HG03575 (cell line): ENCODE data around the gene KIAA1328.
"Not testable (repeated sequence)": the region's sequence is repeated elsewhere in the genome, so short reads cannot be mapped to it uniquely, and the experiment has no call there.

Experiments used
- ATAC-seq: cut with Tn5 transposase; IDR thresholded peaks from one replicate; pipeline ENCODE4 v1.9.1; 2021; ENCODE audit not compliant: unreplicated experiment, insufficient number of reproducible peaks, low FRiP score; ENCODE audit errors: extremely low read depth

The KIAA1328 gene

GRCh38 chr18:36867056-36867455, 38.1 kb downstream of the KIAA1328 start:
- no peak for ATAC-seq

DNA sequence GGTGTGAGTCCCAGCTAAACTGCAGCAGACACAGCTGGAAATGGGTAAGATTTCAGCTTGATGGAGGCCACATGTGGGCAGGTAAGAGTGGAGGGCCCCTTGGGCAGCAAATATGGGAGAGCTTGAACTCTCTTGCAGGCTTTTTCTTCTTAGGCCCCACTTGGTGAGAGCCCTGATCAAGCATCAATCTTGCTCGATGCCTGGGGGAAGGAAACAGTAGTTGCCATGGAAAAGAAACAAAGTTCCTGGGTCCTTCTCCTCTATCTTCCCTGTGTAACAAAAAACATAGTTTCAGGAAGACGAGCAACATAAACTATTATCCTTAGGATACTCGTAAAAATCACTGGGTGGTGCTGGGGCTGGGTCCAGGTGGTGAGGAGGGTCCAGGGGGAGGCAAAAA, 42.9 kb downstream of the KIAA1328 start:
- no peak for ATAC-seq

DNA sequence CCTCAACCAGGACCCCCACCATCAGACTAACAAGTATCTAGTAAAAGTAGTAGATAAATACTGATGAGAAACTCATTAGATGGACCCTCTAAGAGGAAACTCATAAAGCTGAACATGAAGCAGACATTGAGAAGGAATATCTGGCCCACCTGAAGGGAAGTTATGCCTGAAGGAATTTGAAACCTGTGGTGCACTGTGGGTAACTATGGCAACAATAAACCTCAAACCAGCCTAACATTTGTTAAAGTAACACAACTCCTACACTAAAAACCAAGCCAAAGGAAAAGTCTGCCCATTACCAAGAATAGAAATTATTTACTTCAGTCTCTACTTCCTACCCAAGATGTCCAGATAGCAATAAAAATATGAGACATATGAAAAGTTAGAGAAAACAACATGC, 43.4 kb downstream of the KIAA1328 start:
- ATAC-seq = no peak

DNA sequence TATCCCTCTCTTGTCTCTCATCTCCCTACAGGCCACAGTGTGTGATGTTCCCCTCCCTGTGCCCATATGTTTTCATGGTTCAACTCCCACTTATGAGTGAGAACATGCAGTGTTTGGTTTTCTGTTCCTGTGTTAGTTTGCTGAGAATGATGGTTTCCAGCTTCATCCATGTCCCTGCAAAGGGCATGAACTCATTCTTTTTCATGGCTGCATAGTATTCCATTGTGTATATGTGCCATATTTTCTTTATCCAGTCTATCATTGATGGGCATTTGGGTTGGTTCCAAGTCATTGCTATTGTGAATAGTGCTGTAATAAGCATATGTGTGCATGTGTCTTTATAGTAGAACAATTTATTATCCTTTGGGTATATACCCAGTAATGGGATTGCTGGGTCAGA, 44.9 kb downstream of the KIAA1328 start:
- not testable (repeated sequence) for ATAC-seq

DNA sequence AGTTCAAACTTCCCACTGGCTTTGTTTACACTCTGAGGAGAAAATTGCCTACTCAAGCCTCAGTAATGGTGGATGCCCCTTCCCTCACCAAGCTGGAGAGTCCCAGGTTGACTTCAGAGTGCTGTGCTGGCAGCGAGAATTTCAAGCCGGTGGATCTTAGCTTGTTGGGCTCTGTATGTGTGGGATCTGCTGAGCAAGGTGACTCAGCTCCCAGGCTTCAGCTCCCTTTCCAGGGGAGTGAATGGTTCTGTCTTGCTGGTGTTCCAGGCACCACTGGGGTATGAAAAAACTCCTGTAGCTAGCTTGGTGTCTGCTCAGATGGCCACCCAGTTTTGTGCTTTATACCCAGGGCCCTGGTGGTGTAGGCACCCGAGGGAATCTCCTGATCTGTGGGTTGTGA, 50.9 kb downstream of the KIAA1328 start:
- ATAC-seq = not testable (repeated sequence)

DNA sequence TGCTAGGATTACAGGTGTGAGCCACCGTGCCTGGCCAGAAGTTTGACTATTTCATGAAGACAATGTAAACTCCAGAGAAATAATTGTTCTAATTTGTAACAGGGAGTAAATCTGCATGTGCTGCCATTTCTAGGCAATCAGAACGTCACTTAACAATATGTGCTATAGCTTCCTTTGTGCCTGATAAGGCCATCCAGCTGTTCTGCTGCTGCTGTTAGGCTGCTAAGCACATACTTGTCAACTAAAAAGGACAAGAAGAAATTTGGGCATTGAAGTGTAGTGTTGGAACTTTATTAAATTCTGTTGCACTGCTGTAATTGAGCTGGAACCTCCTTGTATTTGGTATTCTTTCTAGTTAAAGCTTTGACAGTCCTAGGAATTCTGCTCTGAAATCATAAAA, 57.1 kb downstream of the KIAA1328 start:
- no peak for ATAC-seq

DNA sequence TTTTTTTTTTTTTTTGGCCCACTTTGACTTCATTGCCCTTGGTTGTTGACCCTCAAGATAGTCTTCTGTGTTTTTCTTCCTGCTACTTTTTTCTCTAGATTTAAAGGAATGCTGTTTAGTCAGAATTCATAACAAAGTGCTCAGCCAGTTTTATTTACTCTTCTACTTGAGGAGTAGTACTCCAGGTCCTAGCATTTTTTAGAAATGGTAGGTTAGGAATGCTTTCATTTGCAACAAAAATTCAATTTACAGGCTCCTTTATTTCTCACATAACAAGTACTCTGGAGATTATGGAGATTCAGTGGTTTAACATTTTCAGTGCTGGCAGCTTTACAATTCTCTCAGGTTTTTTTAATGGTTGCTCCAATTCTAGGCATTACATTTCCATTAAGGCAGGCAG, 58.2 kb downstream of the KIAA1328 start:
- no peak for ATAC-seq

DNA sequence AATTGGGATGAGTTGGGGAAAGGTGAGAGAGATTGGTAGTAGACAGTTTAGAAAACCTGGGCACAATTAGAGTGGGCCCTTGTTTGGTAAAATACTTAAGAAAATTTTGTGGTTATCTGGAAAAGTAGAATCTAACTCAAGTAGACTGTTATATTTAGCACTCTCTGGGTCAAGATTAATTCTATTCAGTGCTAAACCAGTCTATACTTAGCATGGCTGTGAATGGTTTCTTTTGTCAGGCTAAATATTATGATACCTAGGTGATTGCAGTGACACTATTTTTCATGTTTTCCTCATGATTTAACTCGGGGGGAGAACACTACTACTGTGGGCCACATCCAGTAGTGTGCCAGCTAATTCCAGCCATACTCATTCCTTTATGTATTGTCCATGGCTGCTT, 58.9 kb downstream of the KIAA1328 start:
- ATAC-seq = no peak

- no peak for ATAC-seq
Measured at GRCh38 chr18:36888778-36889177, 59.9 kb downstream of the KIAA1328 start.

DNA sequence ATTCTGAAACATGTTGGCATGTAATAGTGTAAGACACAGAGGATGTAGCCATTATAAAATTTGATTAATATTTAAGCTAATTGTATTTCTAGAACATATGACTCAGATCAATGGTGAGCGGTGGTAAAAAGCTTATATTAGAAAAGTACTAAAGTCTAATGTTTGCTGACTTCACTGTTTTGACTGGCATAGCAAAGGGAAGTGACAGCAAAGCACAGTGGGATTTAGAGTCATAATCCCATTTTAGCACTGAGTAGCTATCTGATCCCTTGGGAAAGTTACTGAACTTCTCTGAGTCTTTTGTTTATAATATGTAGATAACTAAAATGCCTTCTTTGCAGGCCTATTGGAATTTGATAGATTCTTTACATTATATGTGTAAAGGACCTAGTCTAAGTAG, 60.4 kb downstream of the KIAA1328 start:
- ATAC-seq = no peak

- ATAC-seq = no peak
Measured at GRCh38 chr18:36889742-36890141, 60.8 kb downstream of the KIAA1328 start.

GRCh38 chr18:36890598-36890997, 61.7 kb downstream of the KIAA1328 start:
- ATAC-seq = no peak

DNA sequence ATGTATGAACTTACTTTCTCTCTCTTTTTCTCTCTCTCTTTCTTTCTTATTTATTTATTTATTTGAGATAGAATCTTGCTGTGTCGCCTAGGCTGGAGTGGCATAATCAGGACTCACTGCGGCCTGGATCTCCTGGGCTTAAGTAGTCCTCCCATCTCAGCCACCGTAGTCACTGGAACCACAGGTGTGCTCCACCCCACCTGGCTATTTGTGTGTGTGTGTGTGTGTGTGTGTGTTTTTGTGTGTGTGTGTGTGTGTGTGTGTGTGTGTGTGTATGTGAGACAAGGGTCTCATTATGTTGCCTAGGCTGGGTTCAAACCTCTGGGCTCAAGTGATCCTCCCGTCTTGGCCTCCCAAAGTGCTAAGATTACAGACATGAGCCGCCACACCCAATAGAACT, 64.3 kb downstream of the KIAA1328 start:
- ATAC-seq = no peak

DNA sequence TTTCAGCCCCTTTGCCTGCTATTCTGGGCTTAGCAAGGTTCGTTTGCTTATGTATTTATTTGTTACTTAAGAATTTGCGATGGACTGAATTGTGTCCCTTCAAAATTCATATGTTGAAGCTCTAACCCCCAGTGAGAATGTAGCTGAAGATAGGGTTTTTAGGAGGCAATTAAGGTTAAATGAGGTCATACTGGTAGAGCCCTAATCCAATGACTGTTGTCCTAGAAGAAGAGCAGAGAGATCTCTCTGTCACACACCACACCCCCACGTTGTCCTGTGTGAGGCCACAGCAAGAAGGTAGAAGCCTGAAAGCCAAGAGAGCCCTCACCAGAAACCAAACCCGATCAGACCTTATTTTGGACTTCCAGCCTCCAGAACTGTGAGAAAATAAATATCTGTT, 66.7 kb downstream of the KIAA1328 start:
- no peak for ATAC-seq

DNA sequence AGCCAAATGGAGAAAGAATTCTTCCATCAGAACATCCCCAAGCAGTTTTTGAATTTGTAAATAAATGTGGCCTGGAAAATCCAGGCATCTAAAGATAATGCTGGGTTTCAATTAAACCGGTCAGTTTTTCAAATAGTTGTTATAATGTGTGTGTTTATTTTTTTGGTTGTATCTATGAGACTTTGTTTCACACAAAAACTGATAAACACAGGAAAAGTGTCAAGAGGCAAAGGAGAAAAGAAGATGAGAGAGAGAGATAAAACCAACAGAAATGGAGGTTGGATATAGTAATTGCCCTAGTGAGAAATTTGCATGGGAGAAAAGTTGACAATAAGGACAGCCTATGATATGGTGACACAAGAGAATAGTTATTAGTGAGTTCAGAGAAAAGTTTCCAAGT, 68.3 kb downstream of the KIAA1328 start:
- ATAC-seq = no peak

DNA sequence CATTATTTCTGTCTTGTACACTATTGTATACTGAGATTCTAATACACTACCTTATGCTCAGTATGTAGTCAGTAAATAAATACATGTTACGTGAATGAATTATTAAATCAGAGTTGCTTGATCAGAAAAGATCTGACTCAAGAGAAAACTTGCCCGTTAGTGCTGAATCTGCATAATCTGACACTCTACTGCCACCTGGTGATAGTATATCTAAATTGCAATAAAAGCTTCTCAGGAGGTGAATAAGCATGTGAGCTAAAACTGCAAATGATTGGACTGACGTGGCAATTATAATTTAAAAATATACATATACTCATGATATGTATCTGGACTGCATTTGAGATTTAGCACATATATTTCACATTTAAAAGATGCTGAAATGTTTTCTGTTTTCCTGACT, 70.4 kb downstream of the KIAA1328 start:
- ATAC-seq = no peak

DNA sequence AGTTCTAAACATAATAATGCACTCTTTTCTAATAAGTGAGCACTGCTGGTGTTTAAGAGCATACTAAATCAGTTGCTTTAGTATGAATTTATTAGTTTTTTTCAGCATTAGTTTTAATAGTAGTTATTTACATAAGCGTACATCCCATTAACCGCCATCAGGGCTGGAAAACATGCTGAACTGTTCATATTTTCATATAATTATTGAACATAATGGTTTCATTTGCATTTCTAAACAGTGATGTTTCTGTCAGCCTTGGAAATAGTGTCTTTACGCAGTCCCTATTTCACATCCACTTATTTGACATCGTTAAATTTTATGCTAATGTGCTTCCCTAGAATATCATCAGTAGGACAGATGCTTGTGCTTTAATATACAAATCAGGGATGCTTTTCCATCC, 71.5 kb downstream of the KIAA1328 start:
- no peak for ATAC-seq

GRCh38 chr18:36901277-36901701, 72.4 kb downstream of the KIAA1328 start:
- ATAC-seq = no peak

DNA sequence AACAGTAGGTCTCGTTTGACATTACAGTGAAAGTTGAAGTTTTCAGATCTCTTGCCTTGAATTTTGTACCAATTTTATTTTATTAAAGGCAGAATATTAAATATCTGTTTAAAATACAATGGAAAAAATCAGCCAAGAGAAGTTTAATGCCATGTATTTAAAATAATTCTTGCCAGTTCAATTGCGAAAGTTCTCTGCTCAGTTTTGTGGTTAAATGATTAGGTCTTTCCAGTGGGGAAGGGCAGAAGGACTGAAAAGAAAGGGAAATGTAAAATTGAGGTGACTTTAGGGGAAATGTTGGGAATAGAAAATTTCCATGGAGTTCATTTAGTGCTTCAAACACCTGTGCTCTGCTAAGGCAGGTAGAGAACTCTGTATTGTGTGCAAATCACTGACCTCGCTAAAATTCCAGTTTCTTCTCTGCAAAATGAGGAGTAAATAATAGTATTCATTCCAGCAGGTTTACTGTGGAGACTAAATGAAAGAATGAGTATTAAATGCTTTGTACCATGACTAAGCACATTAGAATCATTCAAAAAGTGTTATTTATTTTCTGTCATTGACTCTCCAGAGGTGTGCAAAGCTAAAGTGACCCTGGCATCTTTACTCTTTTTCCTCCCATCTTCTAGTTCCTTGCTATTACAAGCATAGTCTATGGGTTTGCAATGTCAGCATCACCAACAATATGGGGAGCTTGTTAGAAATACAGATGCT, 74.4 kb downstream of the KIAA1328 start:
- ATAC-seq = no peak

- no peak for ATAC-seq
Measured at GRCh38 chr18:36905571-36905970, 76.6 kb downstream of the KIAA1328 start.

- ATAC-seq = not testable (repeated sequence)
Measured at GRCh38 chr18:36909282-36909681, 80.4 kb downstream of the KIAA1328 start.
